ENCODE measurements around the gene TRIM44.
"Not testable (repeated sequence)": the region's sequence is repeated elsewhere in the genome, so short reads cannot be mapped to it uniquely, and the experiment has no call there.

The TRIM44 gene

GRCh38 chr11:35761899-35762298 is 99.3 kb downstream of the TRIM44 start:
- DNase-seq = no peak

GRCh38 chr11:35763301-35763700 is 100.7 kb downstream of the TRIM44 start:
- no peak for DNase-seq

GRCh38 chr11:35763765-35764164 is 101.2 kb downstream of the TRIM44 start:
- DNase-seq = no peak

- no peak for DNase-seq
Measured at GRCh38 chr11:35764417-35764816, 101.8 kb downstream of the TRIM44 start.

GRCh38 chr11:35765211-35765610 is 102.6 kb downstream of the TRIM44 start:
- no peak for DNase-seq

GRCh38 chr11:35766651-35767050 is 104.1 kb downstream of the TRIM44 start:
- no peak for DNase-seq

- DNase-seq = not testable (repeated sequence)
Measured at GRCh38 chr11:35770425-35770824, 107.8 kb downstream of the TRIM44 start.

- DNase-seq = no peak
Measured at GRCh38 chr11:35771722-35772121, 109.1 kb downstream of the TRIM44 start.

- not testable (repeated sequence) for DNase-seq
Measured at GRCh38 chr11:35777241-35777640, 114.7 kb downstream of the TRIM44 start.

- not testable (repeated sequence) for DNase-seq
Measured at GRCh38 chr11:35778943-35779342, 116.4 kb downstream of the TRIM44 start.

GRCh38 chr11:35779409-35779808 is 116.8 kb downstream of the TRIM44 start:
- no peak for DNase-seq

- DNase-seq = no peak
Measured at GRCh38 chr11:35780951-35781860, 118.6 kb downstream of the TRIM44 start.

GRCh38 chr11:35781861-35782470 is 119.4 kb downstream of the TRIM44 start:
- no peak for DNase-seq

GRCh38 chr11:35783809-35784208 is 121.2 kb downstream of the TRIM44 start:
- no peak for DNase-seq

- DNase-seq = no peak
Measured at GRCh38 chr11:35784699-35785098, 122.1 kb downstream of the TRIM44 start.

GRCh38 chr11:35785287-35786167 is 123.0 kb downstream of the TRIM44 start:
- no peak for DNase-seq

GRCh38 chr11:35786188-35786587 is 123.6 kb downstream of the TRIM44 start:
- DNase-seq = no peak

- DNase-seq = no peak
Measured at GRCh38 chr11:35787013-35787504, 124.5 kb downstream of the TRIM44 start.

- no peak for DNase-seq
Measured at GRCh38 chr11:35787626-35788025, 125.1 kb downstream of the TRIM44 start.

GRCh38 chr11:35791088-35791958 is 128.7 kb downstream of the TRIM44 start:
- DNase-seq = no peak

- DNase-seq = no peak
Measured at GRCh38 chr11:35792148-35792845, 129.7 kb downstream of the TRIM44 start.

- no peak for DNase-seq
Measured at GRCh38 chr11:35792846-35793192, 130.2 kb downstream of the TRIM44 start.
